ENCODE results near the gene FBXL20. TPM values are rescaled to one million over a fixed set of nuclear protein-coding genes. Genes with fewer than 3 reads are reported as not detected.
"Not testable (repeated sequence)": the region's sequence is repeated elsewhere in the genome, so short reads cannot be mapped to it uniquely, and the experiment has no call there.

Gene FBXL20
- total and polyA plus RNA-seq, 2 donors (not counting 1 experiment from before 2014, with no cell fraction given), result 7.6 to 14.5 TPM

DNA sequence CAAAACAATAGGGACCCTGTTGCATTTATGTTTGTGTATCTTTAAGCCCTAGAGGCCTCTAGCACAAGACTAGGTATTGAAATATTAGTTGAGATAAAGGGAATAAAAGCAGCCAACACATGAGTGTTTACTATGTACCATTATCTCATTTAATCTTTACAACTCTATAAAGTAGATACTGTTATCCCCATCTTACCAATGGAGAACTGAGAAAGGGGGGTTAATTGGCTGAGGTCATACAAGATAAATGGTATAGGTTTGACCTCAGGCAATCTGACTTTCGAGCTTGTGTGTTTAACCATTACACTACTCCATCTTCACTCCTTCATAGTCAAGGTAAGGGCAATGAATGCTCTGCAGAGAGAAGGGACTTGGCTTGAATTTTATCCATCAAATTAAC lies 149.4 kb downstream of the FBXL20 start:
- Histone ChIP-seq H3K36me3 (ENCODE audit: control insufficient read depth, insufficient read depth, low read length) (no peaks in the 10 kb centered on the region), H4K20me1 (ENCODE audit: control insufficient read depth, extremely low read depth, insufficient read depth, low read length) (no peaks in the 10 kb centered on the region), H3K4me1 (ENCODE audit: control insufficient read depth, extremely low read depth, insufficient read depth, low read length) (no peaks in the 10 kb centered on the region), H3K27ac (ENCODE audit: insufficient read depth, low read length) (no peak overlapping the region), H3K9me3 (ENCODE audit: control insufficient read depth, insufficient read depth, low read depth, low read length) (no peaks in the 10 kb centered on the region), H3K4me3 (replicated peaks in 1 of 4; ENCODE audit: control extremely low read depth in 1 of 4, insufficient read depth in 1 of 4, low read depth in 3 of 4, low read length in 4 of 4) (no peak overlapping the region), H3K79me2 (ENCODE audit: control insufficient read depth, insufficient read depth, low read length) (no peaks in the 10 kb centered on the region), H2AFZ (ENCODE audit: low read length) (no peak overlapping the region), H3K4me2 (ENCODE audit: extremely low read depth, insufficient read depth, low read length) (no peak overlapping the region), H3K9ac (ENCODE audit: insufficient read depth, low read length) (no peak overlapping the region), H3K27me3 (ENCODE audit: control insufficient read depth, insufficient read depth, low read length) (no peaks in the 10 kb centered on the region)
- DNase-seq (ENCODE audit: low read depth in 2 of 2), result no peak
- TF ChIP-seq, protein P1, sequence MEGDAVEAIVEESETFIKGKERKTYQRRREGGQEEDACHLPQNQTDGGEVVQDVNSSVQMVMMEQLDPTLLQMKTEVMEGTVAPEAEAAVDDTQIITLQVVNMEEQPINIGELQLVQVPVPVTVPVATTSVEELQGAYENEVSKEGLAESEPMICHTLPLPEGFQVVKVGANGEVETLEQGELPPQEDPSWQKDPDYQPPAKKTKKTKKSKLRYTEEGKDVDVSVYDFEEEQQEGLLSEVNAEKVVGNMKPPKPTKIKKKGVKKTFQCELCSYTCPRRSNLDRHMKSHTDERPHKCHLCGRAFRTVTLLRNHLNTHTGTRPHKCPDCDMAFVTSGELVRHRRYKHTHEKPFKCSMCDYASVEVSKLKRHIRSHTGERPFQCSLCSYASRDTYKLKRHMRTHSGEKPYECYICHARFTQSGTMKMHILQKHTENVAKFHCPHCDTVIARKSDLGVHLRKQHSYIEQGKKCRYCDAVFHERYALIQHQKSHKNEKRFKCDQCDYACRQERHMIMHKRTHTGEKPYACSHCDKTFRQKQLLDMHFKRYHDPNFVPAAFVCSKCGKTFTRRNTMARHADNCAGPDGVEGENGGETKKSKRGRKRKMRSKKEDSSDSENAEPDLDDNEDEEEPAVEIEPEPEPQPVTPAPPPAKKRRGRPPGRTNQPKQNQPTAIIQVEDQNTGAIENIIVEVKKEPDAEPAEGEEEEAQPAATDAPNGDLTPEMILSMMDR (conservative IDR thresholded peaks at IDR 0.05 in 1 of 2, IDR thresholded peaks at IDR 0.05 in 1 of 2; ENCODE audit: low read depth in 1 of 2, low read length in 2 of 2), result no peak
- no peak for TF ChIP-seq EZH2 (IDR thresholded peaks at IDR 0.05; ENCODE audit: low read length, missing control alignments)

DNA sequence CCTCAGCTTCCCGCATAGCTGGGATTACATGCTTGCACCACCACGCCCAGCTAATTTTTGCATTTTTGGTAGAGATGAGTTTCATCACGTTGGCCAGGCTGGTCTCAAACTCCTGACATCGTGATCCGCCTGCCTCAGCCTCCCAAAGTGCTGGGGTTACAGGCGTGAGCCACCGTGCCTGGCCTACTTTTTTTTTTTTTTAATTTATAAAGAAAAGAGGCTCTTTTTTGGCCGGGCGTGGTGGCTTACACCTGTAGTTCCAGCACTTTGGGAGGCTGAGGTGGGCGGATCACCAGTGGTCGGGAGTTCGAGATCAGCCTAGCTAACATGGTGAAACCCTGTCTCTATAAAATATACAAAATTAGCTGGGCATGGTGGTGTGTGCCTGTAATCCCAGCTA lies 151.3 kb downstream of the FBXL20 start:
- not testable (repeated sequence) for H4K20me1 ChIP-seq (ENCODE audit: control insufficient read depth, extremely low read depth, insufficient read depth, low read length); H3K79me2 ChIP-seq (ENCODE audit: control insufficient read depth, insufficient read depth, low read length); H3K4me2 ChIP-seq (ENCODE audit: extremely low read depth, insufficient read depth, low read length); H3K9ac ChIP-seq (ENCODE audit: insufficient read depth, low read length); H3K27ac ChIP-seq (ENCODE audit: insufficient read depth, low read length); H3K4me1 ChIP-seq (ENCODE audit: control insufficient read depth, extremely low read depth, insufficient read depth, low read length); DNase-seq (ENCODE audit: low read depth in 2 of 2); H2AFZ ChIP-seq (ENCODE audit: low read length); H3K4me3 ChIP-seq (replicated peaks in 1 of 4; ENCODE audit: control extremely low read depth in 1 of 4, insufficient read depth in 1 of 4, low read depth in 3 of 4, low read length in 4 of 4); H3K9me3 ChIP-seq (ENCODE audit: control insufficient read depth, insufficient read depth, low read depth, low read length); H3K36me3 ChIP-seq (ENCODE audit: control insufficient read depth, insufficient read depth, low read length); H3K27me3 ChIP-seq (ENCODE audit: control insufficient read depth, insufficient read depth, low read length)

DNA sequence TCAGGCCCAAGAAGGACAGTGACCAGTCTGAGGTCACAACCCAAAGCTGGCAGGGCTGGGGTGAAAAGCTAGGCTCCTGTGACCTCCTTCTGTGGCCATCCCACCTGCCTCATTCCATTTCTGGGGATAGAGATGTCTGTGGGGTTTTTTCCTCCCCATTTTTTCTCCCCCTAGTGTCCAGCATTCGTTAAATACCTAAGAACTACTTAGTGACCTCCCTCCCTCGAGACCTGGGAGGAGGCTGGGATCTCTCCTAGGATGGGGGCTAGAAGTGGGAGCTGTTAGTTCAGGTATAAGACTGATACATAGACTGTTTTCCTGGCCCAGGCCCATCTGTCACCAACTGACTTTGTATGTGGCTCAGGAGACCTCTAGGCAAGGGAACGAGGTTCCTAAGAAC lies 155.2 kb downstream of the FBXL20 start:
- H3K4me1 ChIP-seq (ENCODE audit: control insufficient read depth, extremely low read depth, insufficient read depth, low read length), result no peaks in the 10 kb centered on the region
- no peak overlapping the region for H2AFZ ChIP-seq (ENCODE audit: low read length)
- H4K20me1 ChIP-seq (ENCODE audit: control insufficient read depth, extremely low read depth, insufficient read depth, low read length), result no peaks in the 10 kb centered on the region
- no peaks in the 10 kb centered on the region for H3K79me2 ChIP-seq (ENCODE audit: control insufficient read depth, insufficient read depth, low read length)
- no peak for TF ChIP-seq EZH2 (IDR thresholded peaks at IDR 0.05; ENCODE audit: low read length, missing control alignments)
- TF ChIP-seq, protein P1 (conservative IDR thresholded peaks at IDR 0.05 in 1 of 2, IDR thresholded peaks at IDR 0.05 in 1 of 2; ENCODE audit: low read depth in 1 of 2, low read length in 2 of 2), result no peak
- H3K4me3 ChIP-seq (replicated peaks in 1 of 4; ENCODE audit: control extremely low read depth in 1 of 4, insufficient read depth in 1 of 4, low read depth in 3 of 4, low read length in 4 of 4), result no peak overlapping the region
- H3K9ac ChIP-seq (ENCODE audit: insufficient read depth, low read length), result no peak overlapping the region
- peaks cover 5% of the 10 kb centered on the region for H3K27me3 ChIP-seq (ENCODE audit: control insufficient read depth, insufficient read depth, low read length)
- H3K27ac ChIP-seq (ENCODE audit: insufficient read depth, low read length), result no peak overlapping the region
- no peaks in the 10 kb centered on the region for H3K36me3 ChIP-seq (ENCODE audit: control insufficient read depth, insufficient read depth, low read length)
- H3K4me2 ChIP-seq (ENCODE audit: extremely low read depth, insufficient read depth, low read length), result no peak overlapping the region
- no peak for DNase-seq (ENCODE audit: low read depth in 2 of 2)
- no peaks in the 10 kb centered on the region for H3K9me3 ChIP-seq (ENCODE audit: control insufficient read depth, insufficient read depth, low read depth, low read length)

Measured in fibroblast of lung (primary cell).